Endothelial cell (in vitro differentiated cells): Measurements from ENCODE around the gene HOXD3. TPM values are rescaled to one million over a fixed set of nuclear protein-coding genes. Genes with fewer than 3 reads are reported as not detected.

Source experiments
- DNase-seq: peaks from one replicate; pipeline ENCODE4 v3.0.0; 2021; ENCODE audit warnings: low spot score
- H3K27ac Mint-ChIP-seq: one replicate; pipeline ENCODE4 v1.8.0; 2021; ENCODE audit warnings: mixed read lengths, inconsistent platforms; ENCODE audit not compliant: unreplicated experiment
- H3K27me3 Mint-ChIP-seq: one replicate; pipeline ENCODE4 v1.8.0; 2021; ENCODE audit warnings: mild to moderate bottlenecking, moderate library complexity, mixed read lengths, inconsistent platforms; ENCODE audit not compliant: unreplicated experiment
- H3K36me3 Mint-ChIP-seq: one replicate; pipeline ENCODE4 v1.8.0; 2021; ENCODE audit warnings: mild to moderate bottlenecking, low read depth, mixed read lengths, inconsistent platforms; ENCODE audit not compliant: unreplicated experiment
- H3K4me1 Mint-ChIP-seq: one replicate; pipeline ENCODE4 v1.8.0; 2021; ENCODE audit warnings: mild to moderate bottlenecking, mixed read lengths, inconsistent platforms; ENCODE audit not compliant: unreplicated experiment
- H3K4me3 Mint-ChIP-seq: one replicate; pipeline ENCODE4 v1.8.0; 2021; ENCODE audit warnings: mild to moderate bottlenecking, mixed read lengths, inconsistent platforms; ENCODE audit not compliant: unreplicated experiment
- H3K9me3 Mint-ChIP-seq: one replicate; pipeline ENCODE4 v1.8.0; 2021; ENCODE audit warnings: mixed read lengths, inconsistent platforms; ENCODE audit not compliant: unreplicated experiment
- CTCF ChIP-seq: fragments of 200-600 bp; sonication (generic); IDR thresholded peaks from one replicate; pipeline ENCODE4 v1.5.0; 2021; ENCODE audit warnings: antibody characterized with exemption; ENCODE audit not compliant: unreplicated experiment
- total RNA-seq: library from RNA; stranded (reverse); fragmentation: NEBNext Ultra II Directional; extraction: Animal tissue kit (Norgen Biotek cat#: 25700); gene quantifications from one replicate; pipeline ENCODE4 v1.2.1, GENCODE V29; 2021; ENCODE audit not compliant: unreplicated experiment

The HOXD3 gene
- total RNA-seq, 1 donor from 2014 or later: 4.1 TPM

- no peak for DNase-seq
- no peaks in the 10 kb centered on the region for H3K9me3 Mint-ChIP-seq
- no peak overlapping the region for H3K27ac Mint-ChIP-seq
- H3K4me3 Mint-ChIP-seq: no peak overlapping the region
- no peaks in the 10 kb centered on the region for H3K36me3 Mint-ChIP-seq
- H3K4me1 Mint-ChIP-seq: peaks cover 30% of the 10 kb centered on the region
- peaks cover 46% of the 10 kb centered on the region for H3K27me3 Mint-ChIP-seq
- no peak for TF ChIP-seq CTCF
These were observed 2.0 kb downstream of the HOXD3 start for GRCh38 chr2:176158855-176159662.

GRCh38 chr2:176159663-176160250 is 2.6 kb downstream of the HOXD3 start:
- Mint-ChIP-seq H3K4me3 (no peak overlapping the region), H3K27me3 (peaks cover 49% of the 10 kb centered on the region), H3K27ac (no peak overlapping the region), H3K9me3 (no peaks in the 10 kb centered on the region), H3K4me1 (peaks cover 33% of the 10 kb centered on the region), H3K36me3 (no peaks in the 10 kb centered on the region)
- TF ChIP-seq CTCF: no peak
- no peak for DNase-seq

GRCh38 chr2:176160251-176160985 is 3.3 kb downstream of the HOXD3 start:
- Mint-ChIP-seq H3K4me1 (peaks cover 33% of the 10 kb centered on the region), H3K27ac (no peak overlapping the region), H3K4me3 (no peak overlapping the region), H3K27me3 (peaks cover 47% of the 10 kb centered on the region), H3K36me3 (no peaks in the 10 kb centered on the region), H3K9me3 (no peaks in the 10 kb centered on the region)
- DNase-seq: no peak
- TF ChIP-seq CTCF: no peak

- H3K27me3 Mint-ChIP-seq: peaks cover 49% of the 10 kb centered on the region
- H3K27ac Mint-ChIP-seq: no peak overlapping the region
- no peak overlapping the region for H3K4me3 Mint-ChIP-seq
- TF ChIP-seq CTCF: no peak
- no peaks in the 10 kb centered on the region for H3K9me3 Mint-ChIP-seq
- no peak for DNase-seq
- peaks cover 33% of the 10 kb centered on the region for H3K4me1 Mint-ChIP-seq
- no peaks in the 10 kb centered on the region for H3K36me3 Mint-ChIP-seq
These were observed 4.1 kb downstream of the HOXD3 start for GRCh38 chr2:176160986-176161824.
